ENCODE measurements around the gene FOXL2NB.

DNA sequence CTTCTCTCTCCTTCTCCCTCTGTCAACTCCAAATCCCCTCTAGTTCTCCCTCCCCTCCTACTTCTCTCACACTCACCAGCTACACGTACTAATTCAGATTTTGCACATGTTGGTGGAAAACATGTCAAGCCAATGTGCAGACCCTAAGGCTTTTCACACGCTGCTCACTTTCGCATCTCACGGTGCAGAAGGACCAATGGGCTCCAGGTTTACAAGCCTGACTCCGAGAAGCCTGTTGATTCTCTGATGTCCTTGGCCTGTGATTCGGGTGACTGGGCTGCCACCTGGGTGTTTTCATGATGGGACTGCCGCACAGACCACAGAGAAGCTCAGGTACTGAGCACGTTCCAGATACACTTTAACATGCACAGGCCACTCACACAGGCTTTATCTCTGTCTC lies 3.7 kb downstream of the FOXL2NB start:
- TF ChIP-seq, protein P1, sequence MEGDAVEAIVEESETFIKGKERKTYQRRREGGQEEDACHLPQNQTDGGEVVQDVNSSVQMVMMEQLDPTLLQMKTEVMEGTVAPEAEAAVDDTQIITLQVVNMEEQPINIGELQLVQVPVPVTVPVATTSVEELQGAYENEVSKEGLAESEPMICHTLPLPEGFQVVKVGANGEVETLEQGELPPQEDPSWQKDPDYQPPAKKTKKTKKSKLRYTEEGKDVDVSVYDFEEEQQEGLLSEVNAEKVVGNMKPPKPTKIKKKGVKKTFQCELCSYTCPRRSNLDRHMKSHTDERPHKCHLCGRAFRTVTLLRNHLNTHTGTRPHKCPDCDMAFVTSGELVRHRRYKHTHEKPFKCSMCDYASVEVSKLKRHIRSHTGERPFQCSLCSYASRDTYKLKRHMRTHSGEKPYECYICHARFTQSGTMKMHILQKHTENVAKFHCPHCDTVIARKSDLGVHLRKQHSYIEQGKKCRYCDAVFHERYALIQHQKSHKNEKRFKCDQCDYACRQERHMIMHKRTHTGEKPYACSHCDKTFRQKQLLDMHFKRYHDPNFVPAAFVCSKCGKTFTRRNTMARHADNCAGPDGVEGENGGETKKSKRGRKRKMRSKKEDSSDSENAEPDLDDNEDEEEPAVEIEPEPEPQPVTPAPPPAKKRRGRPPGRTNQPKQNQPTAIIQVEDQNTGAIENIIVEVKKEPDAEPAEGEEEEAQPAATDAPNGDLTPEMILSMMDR (IDR thresholded peaks at IDR 0.05): no peak
- no peak for TF ChIP-seq POLR2A (IDR thresholded peaks at IDR 0.05)
